HEK293 (cell line): ENCODE measurements around the gene PSMD3.

Experiments used
- CTCF ChIA-PET: fragments of 350-600 bp; formaldehyde crosslinking; extraction: SDS; loops from one replicate; lab custom pipeline; 2021; ENCODE audit warnings: antibody characterized with exemption; lab: Yijun Ruan, JAX
- POLR2A ChIA-PET: fragments of 300-600 bp; formaldehyde crosslinking; extraction: SDS; loops from one replicate; lab custom pipeline; 2020; ENCODE audit warnings: antibody characterized with exemption, inconsistent platforms; lab: Yijun Ruan, JAX
- H3K27ac ChIP-seq: fragments of 200-500 bp; sonication (Bioruptor generic); 2 replicates; pipeline ENCODE4 v1.5.1; 2014; ENCODE audit warnings: low read depth, low read length, control low read depth, inconsistent platforms; ENCODE audit errors: extremely low read depth
- H3K36me3 ChIP-seq, 2 experiments: fragments of 200-500 bp in 1 of 2; sonication (Bioruptor generic) in 1 of 2; 1 replicate in 1 of 2; 2 replicates in 1 of 2; pipeline ENCODE4 v1.5.1; 2014 to 2017; ENCODE audit warnings: inconsistent platforms in 2 of 2, low read length in 2 of 2; ENCODE audit not compliant: control insufficient read depth in 2 of 2, insufficient read depth in 1 of 2
- H3K4me1 ChIP-seq: fragments of 200-500 bp; sonication (Bioruptor generic); 2 replicates; pipeline ENCODE4 v1.5.1; 2014; ENCODE audit warnings: mild to moderate bottlenecking, low read length, inconsistent platforms; ENCODE audit not compliant: control insufficient read depth, insufficient read depth
- H3K4me3 ChIP-seq: 2 replicates; pipeline ENCODE4 v1.5.1; 2011; ENCODE audit warnings: low read depth, mild to moderate bottlenecking, control low read depth, low read length, moderate library complexity
- H3K9me3 ChIP-seq: fragments of 200-500 bp; sonication (Bioruptor generic); 2 replicates; pipeline ENCODE4 v1.5.1; 2014; ENCODE audit warnings: low read depth, low read length, inconsistent platforms; ENCODE audit not compliant: control insufficient read depth, insufficient read depth
- GLI2 ChIP-seq: fragments of 450-650 bp; formaldehyde crosslinking; IDR thresholded peaks from 2 replicates; pipeline ENCODE4; 2017; ENCODE audit warnings: missing biosample characterization, missing genetic modification characterization, low read depth, borderline replicate concordance
- YY2 ChIP-seq: fragments of 450-650 bp; formaldehyde crosslinking; IDR thresholded peaks from 2 replicates; pipeline ENCODE4 v1.5.1; 2016; ENCODE audit warnings: missing biosample characterization, missing genetic modification characterization
- ZFP3 ChIP-seq: fragments of 450-650 bp; formaldehyde crosslinking; IDR thresholded peaks from 2 replicates; pipeline ENCODE4 v1.5.1; 2016; ENCODE audit warnings: low read depth, missing biosample characterization, missing genetic modification characterization
- ZNF146 ChIP-seq: fragments of 450-650 bp; formaldehyde crosslinking; IDR thresholded peaks from 2 replicates; pipeline ENCODE4 v1.5.1; 2016; ENCODE audit warnings: missing biosample characterization, missing genetic modification characterization
- ZNF202 ChIP-seq: fragments of 450-650 bp; formaldehyde crosslinking; IDR thresholded peaks from 2 replicates; pipeline ENCODE4 v1.5.1; 2016; ENCODE audit warnings: missing biosample characterization, missing genetic modification characterization, borderline replicate concordance
- ZNF239 ChIP-seq: fragments of 450-650 bp; formaldehyde crosslinking; IDR thresholded peaks from 2 replicates; pipeline ENCODE4 v1.5.1; 2016; ENCODE audit warnings: missing biosample characterization, missing genetic modification characterization
- ZNF394 ChIP-seq: fragments of 450-650 bp; formaldehyde crosslinking; IDR thresholded peaks from 2 replicates; pipeline ENCODE4 v1.5.1; 2016; ENCODE audit warnings: missing biosample characterization, missing genetic modification characterization, mild to moderate bottlenecking, moderate library complexity, borderline replicate concordance
- ZNF433 ChIP-seq: fragments of 450-650 bp; formaldehyde crosslinking; IDR thresholded peaks from 2 replicates; pipeline ENCODE4 v1.5.1; 2016; ENCODE audit warnings: missing biosample characterization, missing genetic modification characterization, low read depth
- ZNF549 ChIP-seq: fragments of 450-650 bp; IDR thresholded peaks from 2 replicates; pipeline ENCODE4 v1.5.1; 2018; ENCODE audit warnings: missing biosample characterization, missing genetic modification characterization, mild to moderate bottlenecking, inconsistent platforms, moderate library complexity
- ZNF600 ChIP-seq: fragments of 450-650 bp; formaldehyde crosslinking; IDR thresholded peaks from 2 replicates; pipeline ENCODE4 v1.5.1; 2016; ENCODE audit warnings: missing biosample characterization, missing genetic modification characterization
- ZNF76 ChIP-seq: fragments of 450-650 bp; formaldehyde crosslinking; IDR thresholded peaks from 2 replicates; pipeline ENCODE4; 2016; ENCODE audit warnings: low read depth, missing biosample characterization, missing genetic modification characterization, borderline replicate concordance
- TF ChIP-seq, protein P1 (sequence below): fragments of 450-650 bp; IDR thresholded peaks from 2 replicates; pipeline ENCODE4 v1.5.1; 2018; ENCODE audit warnings: missing biosample characterization, mild to moderate bottlenecking, missing genetic modification characterization
- TF ChIP-seq, protein P2 (sequence below): fragments of 450-650 bp; formaldehyde crosslinking; IDR thresholded peaks from 2 replicates; pipeline ENCODE4 v1.5.1; 2016; ENCODE audit warnings: missing biosample characterization, missing genetic modification characterization, low read depth
- TF ChIP-seq, protein P3 (sequence below): fragments of 450-650 bp; formaldehyde crosslinking; IDR thresholded peaks from 2 replicates; pipeline ENCODE4 v1.5.1; 2016; ENCODE audit warnings: missing biosample characterization, missing genetic modification characterization
- TF ChIP-seq, protein P4 (sequence below): fragments of 450-650 bp; formaldehyde crosslinking; IDR thresholded peaks from 2 replicates; pipeline ENCODE4 v1.5.1; 2016; ENCODE audit warnings: missing biosample characterization, missing genetic modification characterization
- TF ChIP-seq, protein P5 (sequence below): fragments of 450-650 bp; formaldehyde crosslinking; IDR thresholded peaks from 2 replicates; pipeline ENCODE4 v1.5.1; 2017; ENCODE audit warnings: missing biosample characterization, mild to moderate bottlenecking, missing genetic modification characterization, moderate library complexity
- TF ChIP-seq, protein P6 (sequence below): fragments of 450-650 bp; formaldehyde crosslinking; IDR thresholded peaks from 2 replicates; pipeline ENCODE4 v1.5.1; 2016; ENCODE audit warnings: missing biosample characterization, missing genetic modification characterization

Gene PSMD3

DNA sequence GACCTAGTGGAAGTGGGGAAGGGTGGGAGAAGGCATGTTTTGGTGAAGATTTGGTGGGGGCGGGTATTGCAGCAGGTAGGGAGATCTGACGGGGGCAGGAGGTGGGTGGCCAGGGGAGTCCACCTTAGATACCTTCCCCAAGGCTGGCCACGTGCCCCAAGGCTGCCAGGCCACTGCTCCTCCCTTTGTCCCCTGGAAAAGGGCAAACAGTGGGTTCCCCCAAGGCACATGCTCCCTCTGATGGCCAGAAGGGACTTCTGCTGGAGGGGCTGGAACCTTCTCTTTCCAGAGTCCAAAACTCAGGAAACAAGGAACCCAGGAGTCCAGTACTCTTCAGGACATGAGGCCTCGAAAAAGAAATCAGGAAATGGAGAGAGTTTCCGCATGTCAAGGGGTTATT, 6.2 kb upstream of the PSMD3 start:
- POLR2A ChIA-PET, result no interaction called here
- Histone ChIP-seq H3K4me1 (no peaks in the 10 kb centered on the region), H3K36me3 (no peaks in the 10 kb centered on the region), H3K4me3 (no peak overlapping the region), H3K27ac (no peak overlapping the region)
- TF ChIP-seq ZFP3 (tag by site-specific recombination) (no peak), ZNF600 (tag by site-specific recombination) (no peak), ZNF202 (no peak), ZNF76 (no peak), ZNF239 (tag by site-specific recombination) (no peak), GLI2 (tag by site-specific recombination) (no peak), ZNF549 (tag by site-specific recombination) (no peak), ZNF433 (tag by site-specific recombination) (no peak), YY2 (tag by site-specific recombination) (no peak), ZNF146 (tag by site-specific recombination) (no peak)
- TF ChIP-seq, protein P1, sequence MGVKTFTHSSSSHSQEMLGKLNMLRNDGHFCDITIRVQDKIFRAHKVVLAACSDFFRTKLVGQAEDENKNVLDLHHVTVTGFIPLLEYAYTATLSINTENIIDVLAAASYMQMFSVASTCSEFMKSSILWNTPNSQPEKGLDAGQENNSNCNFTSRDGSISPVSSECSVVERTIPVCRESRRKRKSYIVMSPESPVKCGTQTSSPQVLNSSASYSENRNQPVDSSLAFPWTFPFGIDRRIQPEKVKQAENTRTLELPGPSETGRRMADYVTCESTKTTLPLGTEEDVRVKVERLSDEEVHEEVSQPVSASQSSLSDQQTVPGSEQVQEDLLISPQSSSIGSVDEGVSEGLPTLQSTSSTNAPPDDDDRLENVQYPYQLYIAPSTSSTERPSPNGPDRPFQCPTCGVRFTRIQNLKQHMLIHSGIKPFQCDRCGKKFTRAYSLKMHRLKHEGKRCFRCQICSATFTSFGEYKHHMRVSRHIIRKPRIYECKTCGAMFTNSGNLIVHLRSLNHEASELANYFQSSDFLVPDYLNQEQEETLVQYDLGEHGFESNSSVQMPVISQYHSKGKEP (tag by site-specific recombination), result no peak
- TF ChIP-seq, protein P2, sequence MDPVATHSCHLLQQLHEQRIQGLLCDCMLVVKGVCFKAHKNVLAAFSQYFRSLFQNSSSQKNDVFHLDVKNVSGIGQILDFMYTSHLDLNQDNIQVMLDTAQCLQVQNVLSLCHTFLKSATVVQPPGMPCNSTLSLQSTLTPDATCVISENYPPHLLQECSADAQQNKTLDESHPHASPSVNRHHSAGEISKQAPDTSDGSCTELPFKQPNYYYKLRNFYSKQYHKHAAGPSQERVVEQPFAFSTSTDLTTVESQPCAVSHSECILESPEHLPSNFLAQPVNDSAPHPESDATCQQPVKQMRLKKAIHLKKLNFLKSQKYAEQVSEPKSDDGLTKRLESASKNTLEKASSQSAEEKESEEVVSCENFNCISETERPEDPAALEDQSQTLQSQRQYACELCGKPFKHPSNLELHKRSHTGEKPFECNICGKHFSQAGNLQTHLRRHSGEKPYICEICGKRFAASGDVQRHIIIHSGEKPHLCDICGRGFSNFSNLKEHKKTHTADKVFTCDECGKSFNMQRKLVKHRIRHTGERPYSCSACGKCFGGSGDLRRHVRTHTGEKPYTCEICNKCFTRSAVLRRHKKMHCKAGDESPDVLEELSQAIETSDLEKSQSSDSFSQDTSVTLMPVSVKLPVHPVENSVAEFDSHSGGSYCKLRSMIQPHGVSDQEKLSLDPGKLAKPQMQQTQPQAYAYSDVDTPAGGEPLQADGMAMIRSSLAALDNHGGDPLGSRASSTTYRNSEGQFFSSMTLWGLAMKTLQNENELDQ (tag by site-specific recombination), result no peak
- TF ChIP-seq, protein P3, sequence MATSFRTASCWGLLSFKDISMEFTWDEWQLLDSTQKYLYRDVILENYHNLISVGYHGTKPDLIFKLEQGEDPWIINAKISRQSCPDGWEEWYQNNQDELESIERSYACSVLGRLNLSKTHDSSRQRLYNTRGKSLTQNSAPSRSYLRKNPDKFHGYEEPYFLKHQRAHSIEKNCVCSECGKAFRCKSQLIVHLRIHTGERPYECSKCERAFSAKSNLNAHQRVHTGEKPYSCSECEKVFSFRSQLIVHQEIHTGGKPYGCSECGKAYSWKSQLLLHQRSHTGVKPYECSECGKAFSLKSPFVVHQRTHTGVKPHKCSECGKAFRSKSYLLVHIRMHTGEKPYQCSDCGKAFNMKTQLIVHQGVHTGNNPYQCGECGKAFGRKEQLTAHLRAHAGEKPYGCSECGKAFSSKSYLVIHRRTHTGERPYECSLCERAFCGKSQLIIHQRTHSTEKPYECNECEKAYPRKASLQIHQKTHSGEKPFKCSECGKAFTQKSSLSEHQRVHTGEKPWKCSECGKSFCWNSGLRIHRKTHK (tag by site-specific recombination), result no peak
- TF ChIP-seq, protein P4, sequence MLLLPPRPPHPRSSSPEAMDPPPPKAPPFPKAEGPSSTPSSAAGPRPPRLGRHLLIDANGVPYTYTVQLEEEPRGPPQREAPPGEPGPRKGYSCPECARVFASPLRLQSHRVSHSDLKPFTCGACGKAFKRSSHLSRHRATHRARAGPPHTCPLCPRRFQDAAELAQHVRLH, result no peak
- TF ChIP-seq, all 188 proteins: peak for 0
- CTCF ChIA-PET, result interaction anchor here (0.7 to 5.5 kb wide), 2 partner anchors 17 to 45 kb away, joined by 5 to 36 read pairs; no protein-coding TSS in a partner anchor
- no peaks in the 10 kb centered on the region for H3K9me3 ChIP-seq

DNA sequence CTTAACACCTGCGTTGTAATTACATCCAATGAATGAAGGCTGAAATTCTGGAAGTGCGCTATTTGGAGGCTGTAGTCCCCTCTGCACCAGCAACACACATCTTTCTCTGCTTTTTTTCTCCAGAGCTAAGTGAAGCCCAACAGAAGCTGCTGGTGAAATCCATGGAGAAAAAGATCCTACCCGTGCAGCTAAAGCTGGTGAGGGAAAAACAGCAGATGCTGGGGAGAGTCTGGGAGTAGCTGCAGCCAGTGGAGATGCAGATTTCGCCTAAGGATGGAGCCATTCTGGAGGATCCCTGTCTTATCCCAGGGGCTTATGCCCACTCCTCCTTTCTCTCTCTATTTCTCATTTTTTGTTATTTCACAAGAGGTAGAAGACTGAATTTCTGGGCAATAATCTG, 4.8 kb upstream of the PSMD3 start:
- no peaks in the 10 kb centered on the region for H3K4me1 ChIP-seq
- H3K4me3 ChIP-seq, result no peak overlapping the region
- POLR2A ChIA-PET, result interaction anchor here (0.6 kb wide), 1 partner anchor 59 kb away, joined by 3 read pairs; no protein-coding TSS in a partner anchor
- no peaks in the 10 kb centered on the region for H3K36me3 ChIP-seq
- CTCF ChIA-PET, result interaction anchor here (0.6 to 5.5 kb wide), 6 partner anchors 18 to 1285 kb away, joined by 3 to 36 read pairs (median 4); no protein-coding TSS in a partner anchor
- H3K27ac ChIP-seq, result no peak overlapping the region
- TF ChIP-seq, protein P5, sequence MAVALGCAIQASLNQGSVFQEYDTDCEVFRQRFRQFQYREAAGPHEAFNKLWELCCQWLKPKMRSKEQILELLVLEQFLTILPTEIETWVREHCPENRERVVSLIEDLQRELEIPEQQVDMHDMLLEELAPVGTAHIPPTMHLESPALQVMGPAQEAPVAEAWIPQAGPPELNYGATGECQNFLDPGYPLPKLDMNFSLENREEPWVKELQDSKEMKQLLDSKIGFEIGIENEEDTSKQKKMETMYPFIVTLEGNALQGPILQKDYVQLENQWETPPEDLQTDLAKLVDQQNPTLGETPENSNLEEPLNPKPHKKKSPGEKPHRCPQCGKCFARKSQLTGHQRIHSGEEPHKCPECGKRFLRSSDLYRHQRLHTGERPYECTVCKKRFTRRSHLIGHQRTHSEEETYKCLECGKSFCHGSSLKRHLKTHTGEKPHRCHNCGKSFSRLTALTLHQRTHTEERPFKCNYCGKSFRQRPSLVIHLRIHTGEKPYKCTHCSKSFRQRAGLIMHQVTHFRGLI (tag by site-specific recombination), result peak; percentile 51; the same call in 1 of the 2 replicates
- no peak for TF ChIP-seq GLI2 (tag by site-specific recombination)
- TF ChIP-seq, protein P6, sequence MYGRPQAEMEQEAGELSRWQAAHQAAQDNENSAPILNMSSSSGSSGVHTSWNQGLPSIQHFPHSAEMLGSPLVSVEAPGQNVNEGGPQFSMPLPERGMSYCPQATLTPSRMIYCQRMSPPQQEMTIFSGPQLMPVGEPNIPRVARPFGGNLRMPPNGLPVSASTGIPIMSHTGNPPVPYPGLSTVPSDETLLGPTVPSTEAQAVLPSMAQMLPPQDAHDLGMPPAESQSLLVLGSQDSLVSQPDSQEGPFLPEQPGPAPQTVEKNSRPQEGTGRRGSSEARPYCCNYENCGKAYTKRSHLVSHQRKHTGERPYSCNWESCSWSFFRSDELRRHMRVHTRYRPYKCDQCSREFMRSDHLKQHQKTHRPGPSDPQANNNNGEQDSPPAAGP (tag by site-specific recombination), result no peak
- TF ChIP-seq ZNF394 (tag by site-specific recombination), result peak; percentile 76; the same call in 1 of the 2 replicates
- no peaks in the 10 kb centered on the region for H3K9me3 ChIP-seq
